ENCODE data around the gene LRMDA. TPM values are rescaled to one million over a fixed set of nuclear protein-coding genes. Genes with fewer than 3 reads are reported as not detected.

The LRMDA gene
- polyA plus RNA-seq, 2 of the 4 experiments (the other 2 are of a cell fraction), result 4.6 to 5.2 TPM

DNA sequence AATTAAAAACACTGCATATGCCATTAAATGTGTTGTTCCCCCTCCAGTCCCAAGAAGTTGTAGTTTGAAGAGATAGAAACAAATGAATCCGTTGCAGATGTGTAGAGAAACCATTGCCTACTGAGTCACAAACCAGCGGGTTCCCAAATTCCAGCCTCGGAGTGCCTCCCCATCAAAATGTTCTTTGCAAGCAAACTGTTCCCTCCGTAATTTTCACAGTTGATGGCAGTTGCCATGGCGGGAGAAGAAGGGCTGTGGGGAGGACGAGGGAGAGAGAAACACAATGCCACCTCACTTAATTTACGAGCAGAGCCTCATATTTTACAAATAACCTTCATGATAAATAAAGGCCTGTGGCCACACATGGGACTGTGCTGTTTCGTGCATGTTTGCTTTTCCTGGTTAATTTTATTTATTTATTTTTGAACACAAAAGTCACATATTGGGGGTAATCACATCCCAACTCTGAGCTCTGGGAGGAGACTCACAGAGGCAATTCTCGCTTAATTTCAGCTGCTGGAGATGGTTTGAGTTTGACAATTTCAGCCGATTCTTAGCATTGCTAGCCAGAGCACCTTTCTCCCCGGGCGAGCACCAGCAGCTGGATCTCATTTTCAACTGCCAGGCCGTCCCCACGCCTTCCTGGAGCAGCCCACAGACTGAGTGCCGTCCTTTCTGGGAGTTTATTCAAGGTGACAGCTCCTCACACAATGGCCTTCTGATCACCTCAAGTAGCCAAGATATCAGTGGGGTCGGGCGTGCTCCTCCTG lies 1122.0 kb downstream of the LRMDA start:
- Histone ChIP-seq H3K4me1 (peaks cover 4% of the 10 kb centered on the region; the same call in 1 of the 3 replicates), H3K4me3 (no peak overlapping the region), H3K9me3 (no peaks in the 10 kb centered on the region), H3K4me2 (no peak overlapping the region), H3K27ac (no peak overlapping the region)
- ATAC-seq (no peak), FAIRE-seq (no peak), DNase-seq (ENCODE audit: low read depth in 1 of 2, low spot score in 1 of 2) (no peak)
- TF ChIP-seq EHF (CRISPR knock-in tag; IDR thresholded peaks at IDR 0.05), result no peak
- no peak for TF ChIP-seq EHMT2 (IDR thresholded peaks at IDR 0.05; ENCODE audit: low read depth)
- TF ChIP-seq RFX5 (IDR thresholded peaks at IDR 0.05), result no peak
- no peak for TF ChIP-seq KDM1A (IDR thresholded peaks at IDR 0.05; ENCODE audit: low read depth)
- TF ChIP-seq BCL3 (IDR thresholded peaks at IDR 0.05), result no peak
- TF ChIP-seq FOXS1 (CRISPR knock-in tag; IDR thresholded peaks at IDR 0.05), result no peak
- TF ChIP-seq RARB (CRISPR knock-in tag; IDR thresholded peaks at IDR 0.05), result no peak
- TF ChIP-seq, protein P1, sequence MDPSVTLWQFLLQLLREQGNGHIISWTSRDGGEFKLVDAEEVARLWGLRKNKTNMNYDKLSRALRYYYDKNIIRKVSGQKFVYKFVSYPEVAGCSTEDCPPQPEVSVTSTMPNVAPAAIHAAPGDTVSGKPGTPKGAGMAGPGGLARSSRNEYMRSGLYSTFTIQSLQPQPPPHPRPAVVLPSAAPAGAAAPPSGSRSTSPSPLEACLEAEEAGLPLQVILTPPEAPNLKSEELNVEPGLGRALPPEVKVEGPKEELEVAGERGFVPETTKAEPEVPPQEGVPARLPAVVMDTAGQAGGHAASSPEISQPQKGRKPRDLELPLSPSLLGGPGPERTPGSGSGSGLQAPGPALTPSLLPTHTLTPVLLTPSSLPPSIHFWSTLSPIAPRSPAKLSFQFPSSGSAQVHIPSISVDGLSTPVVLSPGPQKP (IDR thresholded peaks at IDR 0.05; ENCODE audit: low read depth, low read length), result no peak
- TF ChIP-seq, protein P2, sequence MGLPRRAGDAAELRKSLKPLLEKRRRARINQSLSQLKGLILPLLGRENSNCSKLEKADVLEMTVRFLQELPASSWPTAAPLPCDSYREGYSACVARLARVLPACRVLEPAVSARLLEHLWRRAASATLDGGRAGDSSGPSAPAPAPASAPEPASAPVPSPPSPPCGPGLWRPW (IDR thresholded peaks at IDR 0.05), result no peak
- TF ChIP-seq NFE2L2 (conservative IDR thresholded peaks at IDR 0.05; ENCODE audit: low read length), result no peak
- no peak for TF ChIP-seq HDAC2 (IDR thresholded peaks at IDR 0.05)
- no peak for TF ChIP-seq TP53 (CRISPR knock-in tag; IDR thresholded peaks at IDR 0.05)
- WGBS (ENCODE audit: missing lambda C conversion rate), result 66% methylated on average over 17 of the region's 17 CpGs
- CTCF ChIA-PET, result no interaction called here
- POLR2A ChIA-PET, result no interaction called here

- TF ChIP-seq, protein P3, sequence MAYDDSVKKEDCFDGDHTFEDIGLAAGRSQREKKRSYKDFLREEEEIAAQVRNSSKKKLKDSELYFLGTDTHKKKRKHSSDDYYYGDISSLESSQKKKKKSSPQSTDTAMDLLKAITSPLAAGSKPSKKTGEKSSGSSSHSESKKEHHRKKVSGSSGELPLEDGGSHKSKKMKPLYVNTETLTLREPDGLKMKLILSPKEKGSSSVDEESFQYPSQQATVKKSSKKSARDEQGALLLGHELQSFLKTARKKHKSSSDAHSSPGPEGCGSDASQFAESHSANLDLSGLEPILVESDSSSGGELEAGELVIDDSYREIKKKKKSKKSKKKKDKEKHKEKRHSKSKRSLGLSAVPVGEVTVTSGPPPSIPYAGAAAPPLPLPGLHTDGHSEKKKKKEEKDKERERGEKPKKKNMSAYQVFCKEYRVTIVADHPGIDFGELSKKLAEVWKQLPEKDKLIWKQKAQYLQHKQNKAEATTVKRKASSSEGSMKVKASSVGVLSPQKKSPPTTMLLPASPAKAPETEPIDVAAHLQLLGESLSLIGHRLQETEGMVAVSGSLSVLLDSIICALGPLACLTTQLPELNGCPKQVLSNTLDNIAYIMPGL (CRISPR knock-in tag; IDR thresholded peaks at IDR 0.05; ENCODE audit: borderline replicate concordance), result no peak
- TF ChIP-seq TP53 (CRISPR knock-in tag; IDR thresholded peaks at IDR 0.05) (no peak), RFX5 (IDR thresholded peaks at IDR 0.05) (no peak), USF2 (IDR thresholded peaks at IDR 0.05) (no peak), TFCP2L1 (CRISPR knock-in tag; IDR thresholded peaks at IDR 0.05) (no peak), CHD2 (IDR thresholded peaks at IDR 0.05; ENCODE audit: low read length, partially characterized antibody) (no peak), ZNF302 (CRISPR knock-in tag; IDR thresholded peaks at IDR 0.05) (no peak), FOSB (CRISPR knock-in tag; IDR thresholded peaks at IDR 0.05) (no peak), RNF2 (IDR thresholded peaks at IDR 0.05; ENCODE audit: borderline replicate concordance, low read depth) (no peak)
- no peak overlapping the region for H3K4me3 ChIP-seq
- FAIRE-seq, result no peak
- ChIA-PET CTCF (no interaction called here), POLR2A (no interaction called here)
- ATAC-seq, result no peak
- no peak overlapping the region for H3K4me2 ChIP-seq
- DNase-seq (ENCODE audit: low read depth in 1 of 2, low spot score in 1 of 2), result no peak
- peaks cover 10% of the 10 kb centered on the region; the same call in 1 of the 3 replicates for H3K4me1 ChIP-seq
- H3K9me3 ChIP-seq, result no peaks in the 10 kb centered on the region
- no peak overlapping the region for H3K27ac ChIP-seq
- WGBS (ENCODE audit: missing lambda C conversion rate), result 81% methylated on average over 7 of the region's 7 CpGs
These were observed 1122.6 kb downstream of the LRMDA start for GRCh38 chr10:76554033-76554408.

All from A549 (cell line).